Measurements from ENCODE around the gene KREMEN1. TPM values are rescaled to one million over a fixed set of nuclear protein-coding genes. Genes with fewer than 3 reads are reported as not detected.

The KREMEN1 gene
- total and polyA plus RNA-seq, 12 donors = 4.3 to 58.7 (median 27.8) TPM

GRCh38 chr22:29121124-29121523 lies 48.3 kb downstream of the KREMEN1 start:
- H3K9me3 ChIP-seq (replicated peaks in 1 of 3) = no peaks in the 10 kb centered on the region
- H3K4me3 ChIP-seq = no peak overlapping the region
- H3K4me1 ChIP-seq (replicated peaks in 1 of 2) = peaks cover 0 to 8% of the 10 kb centered on the region in 2 donors
- TF ChIP-seq CTCF (IDR thresholded peaks at IDR 0.05) (no peak), POLR2A (IDR thresholded peaks at IDR 0.05) (no peak)
- peaks cover 0 to 1% of the 10 kb centered on the region in 2 donors for H3K36me3 ChIP-seq (replicated peaks in 1 of 2)
- peak in 1 of 7 donors; percentile 32 for DNase-seq
- H3K27ac ChIP-seq = peak overlapping the region in 1 of 5 donors; percentile 64
- intact Hi-C loops (cut with DNase I) = no loop called here
- H3K27me3 ChIP-seq = no peaks in the 10 kb centered on the region
- 52 to 63% (median 61%) methylated on average over 5 of the region's 5 CpGs for WGBS, 4 donors

- Histone ChIP-seq H3K4me3 (no peak overlapping the region), H3K27ac (no peak overlapping the region), H3K36me3 (replicated peaks in 1 of 2) (peaks cover 0 to 6% of the 10 kb centered on the region in 2 donors), H3K9me3 (replicated peaks in 1 of 3) (no peaks in the 10 kb centered on the region), H3K27me3 (no peaks in the 10 kb centered on the region), H3K4me1 (replicated peaks in 1 of 2) (peaks cover 0 to 8% of the 10 kb centered on the region in 2 donors)
- no peak for DNase-seq
- no peak for TF ChIP-seq POLR2A (IDR thresholded peaks at IDR 0.05)
- no peak for TF ChIP-seq CTCF (IDR thresholded peaks at IDR 0.05)
- intact Hi-C loops (cut with DNase I) = no loop called here
Observed at GRCh38 chr22:29122041-29122440, 49.2 kb downstream of the KREMEN1 start.

GRCh38 chr22:29124777-29125442 lies 52.1 kb downstream of the KREMEN1 start:
- Histone ChIP-seq H3K27ac (no peak overlapping the region), H3K4me1 (replicated peaks in 1 of 2) (peaks cover 0 to 8% of the 10 kb centered on the region in 2 donors), H3K27me3 (no peaks in the 10 kb centered on the region), H3K36me3 (replicated peaks in 1 of 2) (peaks cover 0 to 6% of the 10 kb centered on the region in 2 donors), H3K4me3 (no peak overlapping the region), H3K9me3 (replicated peaks in 1 of 3) (no peaks in the 10 kb centered on the region)
- 89 to 95% (median 93%) methylated on average over 8 to 10 of the region's 10 CpGs for WGBS, 4 donors
- TF ChIP-seq POLR2A (IDR thresholded peaks at IDR 0.05) (no peak), CTCF (IDR thresholded peaks at IDR 0.05) (no peak)
- intact Hi-C loops (cut with DNase I) = no loop called here
- DNase-seq = no peak

GRCh38 chr22:29125443-29125778 lies 52.6 kb downstream of the KREMEN1 start:
- 41 to 71% (median 56%) methylated on average over 2 of the region's 2 CpGs for WGBS, 4 donors
- peaks cover 0 to 6% of the 10 kb centered on the region in 2 donors for H3K36me3 ChIP-seq (replicated peaks in 1 of 2)
- no peaks in the 10 kb centered on the region for H3K27me3 ChIP-seq
- H3K4me1 ChIP-seq (replicated peaks in 1 of 2) = peaks cover 0 to 8% of the 10 kb centered on the region in 2 donors
- TF ChIP-seq POLR2A (IDR thresholded peaks at IDR 0.05) (no peak), CTCF (IDR thresholded peaks at IDR 0.05) (no peak)
- H3K9me3 ChIP-seq (replicated peaks in 1 of 3) = no peaks in the 10 kb centered on the region
- no peak overlapping the region for H3K4me3 ChIP-seq
- DNase-seq = no peak
- H3K27ac ChIP-seq = no peak overlapping the region
- intact Hi-C loops (cut with DNase I) = no loop called here
